Ovary (tissue), 9 donors: ENCODE data around the gene PDXP. TPM values are rescaled to one million over a fixed set of nuclear protein-coding genes. Genes with fewer than 3 reads are reported as not detected.
A peak's percentile ranks its signal among the peaks of the same experiment; 100 is the strongest.

Source experiments
- DNase-seq, 5 donors: peaks; one replicate each; pipeline ENCODE4 v3.0.0-alpha.2; 2019 to 2020
- H3K27ac ChIP-seq, 2 donors: fragments of 200-600 bp; one replicate each; pipeline versions ENCODE4 v1.5.1 to v1.8.0; 2019 to 2022
- H3K27me3 ChIP-seq: fragments of 200-600 bp; one replicate; pipeline ENCODE4 v1.8.0; 2022
- H3K36me3 ChIP-seq: fragments of 200-600 bp; sonication (generic); one replicate; pipeline ENCODE4 v1.5.1; 2019
- H3K4me1 ChIP-seq: one replicate; pipeline ENCODE4 v1.8.1; 2013; ENCODE audit warnings: mild to moderate bottlenecking, moderate library complexity; ENCODE audit not compliant: insufficient read depth
- H3K4me3 ChIP-seq: fragments of 200-600 bp; sonication (generic); one replicate; pipeline ENCODE4 v1.5.1; 2017
- H3K9me3 ChIP-seq, 2 donors: fragments of 200-600 bp in 1 of 2; sonication (generic) in 1 of 2; one replicate each; pipeline versions ENCODE4 v1.5.1 to v1.8.1; 2013 to 2019; ENCODE audit warnings: mild to moderate bottlenecking in 1 of 2, moderate library complexity in 1 of 2
- CTCF ChIP-seq, 3 donors: fragments of 450-650 bp in 2 of 3; fragments of 200-600 bp in 1 of 3; IDR thresholded peaks; one replicate each; pipeline versions ENCODE4 v1.5.1 to v1.8.0; 2016 to 2022; ENCODE audit warnings: antibody characterized with exemption in 3 of 3, mild to moderate bottlenecking in 1 of 3
- EP300 ChIP-seq: sonication (generic); formaldehyde crosslinking; IDR thresholded peaks from one replicate; pipeline ENCODE4 v1.6.1; 2017; ENCODE audit warnings: antibody characterized with exemption
- POLR2A ChIP-seq: fragments of 450-650 bp; IDR thresholded peaks from one replicate; pipeline ENCODE4 v1.6.1; 2017; ENCODE audit warnings: antibody characterized with exemption, mild to moderate bottlenecking, moderate library complexity
- WGBS, 3 donors: extraction: QIAGEN DNeasy Blood & Tissue Kit in 1 of 3; methylation state at CpG; one replicate each; pipeline versions ENCODE4 v1.1.5 to v1.1.7; 2013 to 2017; 5-methylcytosine and 5-hydroxymethylcytosine counted together
- intact Hi-C, 4 donors: fragments of 100-400 bp; cut with DNase I; formaldehyde crosslinking; loops; one replicate each; pipeline versions ENCODE4 v1.11.0 to v1.15.1; 2022 to 2023
- polyA plus RNA-seq, 2 donors: library from polyadenylated mRNA; stranded (reverse); fragments of 200-250 nt in 1 of 2; fragments of 350-450 nt in 1 of 2; fragmentation: Illumina TruSeq in 1 of 2; extraction: RNeasy Lipid Tissue Mini Kit (QIAGEN cat#74804) in 1 of 2; gene quantifications; one replicate each; pipeline ENCODE4 v1.2.3, GENCODE V29; 2013 to 2014
- total RNA-seq, 7 donors: library from RNA; depleted of rRNA in 2 of 7; stranded (reverse); fragments of >200 nt in 2 of 7; fragmentation: NEBNext Ultra II Directional in 3 of 7; extraction: Animal tissue kit (Norgen Biotek cat#: 25700) in 3 of 7; gene quantifications; one replicate each; pipeline versions ENCODE4 v1.1.0 to v1.2.4, GENCODE V29; 2016 to 2023
- donor health status: DM: no; HTN: no; CAD: no; lungs with moderate emphysema.
- donor health status: DM: no; HTN: no; CAD: no.
- donor health status: Bipolar disorder and iron deficiency.
- donor health status: DM: yes; HTN: yes; CAD: no.
- donor health status: DM: no; HTN: no; CAD: no.
- donor health status: DM: yes; HTN: yes; CAD: no.

The PDXP gene
- total and polyA plus RNA-seq, 9 donors, result 8.1 to 15.9 (median 12.7) TPM

- TF ChIP-seq EP300, result no peak
- TF ChIP-seq POLR2A, result no peak
- TF ChIP-seq CTCF (IDR thresholded peaks at IDR 0.05), result no peak
- Histone ChIP-seq H3K4me1 (peaks cover 4% of the 10 kb centered on the region), H3K4me3 (no peak overlapping the region), H3K27me3 (no peaks in the 10 kb centered on the region), H3K9me3 (no peaks in the 10 kb centered on the region), H3K27ac (peak overlapping the region in 1 of 2 donors; percentile 49), H3K36me3 (no peaks in the 10 kb centered on the region)
- DNase-seq, result peak in 1 of 5 donors; percentile 41
- WGBS, 3 donors, result 74 to 85% (median 82%) methylated on average over 7 of the region's 7 CpGs
- intact Hi-C loops, result loop anchor here in 3 of 4 donors (5.0 to 10.0 kb wide), 3 partner anchors 47 to 167 kb away; partner anchors contain the start of gene LGALS1 (in 1 of the 3)
Measured at GRCh38 chr22:37624876-37625275, 33.6 kb upstream of the PDXP start.

- Histone ChIP-seq H3K4me3 (no peak overlapping the region), H3K27ac (peak overlapping the region; percentile 23 to 47), H3K9me3 (no peaks in the 10 kb centered on the region), H3K36me3 (no peaks in the 10 kb centered on the region), H3K27me3 (no peaks in the 10 kb centered on the region), H3K4me1 (peaks cover 4% of the 10 kb centered on the region)
- TF ChIP-seq EP300 (no peak), CTCF (IDR thresholded peaks at IDR 0.05) (no peak), POLR2A (no peak)
- intact Hi-C loops, result loop anchor here in 1 of 4 donors (10.0 kb wide), 1 partner anchor 49 kb away; the partner anchor contains the start of gene LGALS1
- WGBS, 3 donors, result 76 to 81% (median 77%) methylated on average over 14 of the region's 14 CpGs
- DNase-seq, result peak in 1 of 5 donors; percentile 59
Measured at GRCh38 chr22:37625737-37626136, 32.8 kb upstream of the PDXP start.

GRCh38 chr22:37626144-37626543, 32.4 kb upstream of the PDXP start:
- TF ChIP-seq POLR2A, result no peak
- no peak for TF ChIP-seq EP300
- no peak for TF ChIP-seq CTCF (IDR thresholded peaks at IDR 0.05)
- H3K9me3 ChIP-seq, result no peaks in the 10 kb centered on the region
- WGBS, 3 donors, result 19 to 47% (median 25%) methylated on average over 11 of the region's 11 CpGs
- no peak overlapping the region for H3K4me3 ChIP-seq
- peak overlapping the region; percentile 23 to 47 for H3K27ac ChIP-seq
- no peaks in the 10 kb centered on the region for H3K27me3 ChIP-seq
- H3K36me3 ChIP-seq, result no peaks in the 10 kb centered on the region
- peaks cover 4% of the 10 kb centered on the region for H3K4me1 ChIP-seq
- peak; percentile 83 to 93 (median 89) for DNase-seq
- intact Hi-C loops, result loop anchor here in 1 of 4 donors (10.0 kb wide), 1 partner anchor 49 kb away; the partner anchor contains the start of gene LGALS1

GRCh38 chr22:37626556-37627075, 31.9 kb upstream of the PDXP start:
- no peaks in the 10 kb centered on the region for H3K27me3 ChIP-seq
- H3K27ac ChIP-seq, result peak overlapping the region in 1 of 2 donors; percentile 47
- no peaks in the 10 kb centered on the region for H3K9me3 ChIP-seq
- H3K4me3 ChIP-seq, result no peak overlapping the region
- no peaks in the 10 kb centered on the region for H3K36me3 ChIP-seq
- peak in 1 of 5 donors; percentile 34 for DNase-seq
- 71 to 76% (median 72%) methylated on average over 13 of the region's 13 CpGs for WGBS, 3 donors
- TF ChIP-seq CTCF (IDR thresholded peaks at IDR 0.05) (no peak), POLR2A (no peak), EP300 (no peak)
- peaks cover 4% of the 10 kb centered on the region for H3K4me1 ChIP-seq
- intact Hi-C loops, result loop anchor here in 1 of 4 donors (10.0 kb wide), 1 partner anchor 48 kb away; the partner anchor contains the start of gene LGALS1
